Tibial nerve (tissue), 4 donors: ENCODE results near the gene CMPK2.

Source experiments
- EP300 ChIP-seq, 2 donors: sonication (generic); formaldehyde crosslinking; IDR thresholded peaks; one replicate each; pipeline ENCODE4 v1.6.1; 2017; ENCODE audit warnings: antibody characterized with exemption in 2 of 2, mild to moderate bottlenecking in 1 of 2
- POLR2A ChIP-seq, 2 donors: fragments of 450-650 bp; IDR thresholded peaks; one replicate each; pipeline ENCODE4 v1.6.1; 2017; ENCODE audit warnings: antibody characterized with exemption in 2 of 2, mild to moderate bottlenecking in 2 of 2, moderate library complexity in 2 of 2
- TF ChIP-seq, protein P1 (sequence below), 5 experiments: fragments of 200-600 bp in 3 of 5; fragments of 450-650 bp in 2 of 5; sonication (generic) in 3 of 5; IDR thresholded peaks; one replicate each; pipeline ENCODE4 v1.5.1; 2016 to 2019; ENCODE audit warnings: antibody characterized with exemption in 5 of 5, mild to moderate bottlenecking in 3 of 5, moderate library complexity in 2 of 5

DNA sequence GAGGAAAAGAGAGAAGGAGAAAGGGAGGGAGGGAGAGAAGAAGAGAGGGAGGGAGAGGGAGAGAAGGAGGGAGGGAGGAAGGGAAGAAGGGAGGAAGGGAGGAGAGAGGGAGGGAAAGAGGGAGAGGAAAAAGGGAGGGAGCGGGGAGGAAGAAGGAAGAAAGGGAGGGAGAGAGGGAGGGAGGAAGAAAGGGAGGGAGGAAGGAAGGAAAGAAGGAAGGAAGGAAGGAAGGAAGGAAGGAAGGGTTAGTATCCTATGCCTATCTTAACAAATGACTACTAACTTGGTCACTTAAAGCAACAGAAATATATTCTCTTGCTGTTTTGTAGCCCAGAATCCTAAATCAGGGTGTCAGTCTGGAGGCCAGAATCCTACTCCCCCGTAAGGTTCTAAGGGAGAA is 52.1 kb downstream of the CMPK2 start:
- TF ChIP-seq, protein P1, sequence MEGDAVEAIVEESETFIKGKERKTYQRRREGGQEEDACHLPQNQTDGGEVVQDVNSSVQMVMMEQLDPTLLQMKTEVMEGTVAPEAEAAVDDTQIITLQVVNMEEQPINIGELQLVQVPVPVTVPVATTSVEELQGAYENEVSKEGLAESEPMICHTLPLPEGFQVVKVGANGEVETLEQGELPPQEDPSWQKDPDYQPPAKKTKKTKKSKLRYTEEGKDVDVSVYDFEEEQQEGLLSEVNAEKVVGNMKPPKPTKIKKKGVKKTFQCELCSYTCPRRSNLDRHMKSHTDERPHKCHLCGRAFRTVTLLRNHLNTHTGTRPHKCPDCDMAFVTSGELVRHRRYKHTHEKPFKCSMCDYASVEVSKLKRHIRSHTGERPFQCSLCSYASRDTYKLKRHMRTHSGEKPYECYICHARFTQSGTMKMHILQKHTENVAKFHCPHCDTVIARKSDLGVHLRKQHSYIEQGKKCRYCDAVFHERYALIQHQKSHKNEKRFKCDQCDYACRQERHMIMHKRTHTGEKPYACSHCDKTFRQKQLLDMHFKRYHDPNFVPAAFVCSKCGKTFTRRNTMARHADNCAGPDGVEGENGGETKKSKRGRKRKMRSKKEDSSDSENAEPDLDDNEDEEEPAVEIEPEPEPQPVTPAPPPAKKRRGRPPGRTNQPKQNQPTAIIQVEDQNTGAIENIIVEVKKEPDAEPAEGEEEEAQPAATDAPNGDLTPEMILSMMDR (IDR thresholded peaks at IDR 0.05): no peak
- TF ChIP-seq POLR2A (IDR thresholded peaks at IDR 0.05) (no peak), EP300 (IDR thresholded peaks at IDR 0.05) (no peak)
